AG09319 (cell line): ENCODE data around the gene DENND6B.

Source experiments
- DNase-seq: peaks from one replicate; pipeline ENCODE4 v3.0.0-alpha.2; 2010; ENCODE audit warnings: low read depth; ENCODE audit errors: extremely low read depth
- TF ChIP-seq, protein P1 (sequence below): IDR thresholded peaks from 2 replicates; pipeline ENCODE4 v1.5.1; 2011; ENCODE audit warnings: low read depth, mild to moderate bottlenecking, inconsistent platforms, low read length, moderate library complexity

DENND6B gene

DNA sequence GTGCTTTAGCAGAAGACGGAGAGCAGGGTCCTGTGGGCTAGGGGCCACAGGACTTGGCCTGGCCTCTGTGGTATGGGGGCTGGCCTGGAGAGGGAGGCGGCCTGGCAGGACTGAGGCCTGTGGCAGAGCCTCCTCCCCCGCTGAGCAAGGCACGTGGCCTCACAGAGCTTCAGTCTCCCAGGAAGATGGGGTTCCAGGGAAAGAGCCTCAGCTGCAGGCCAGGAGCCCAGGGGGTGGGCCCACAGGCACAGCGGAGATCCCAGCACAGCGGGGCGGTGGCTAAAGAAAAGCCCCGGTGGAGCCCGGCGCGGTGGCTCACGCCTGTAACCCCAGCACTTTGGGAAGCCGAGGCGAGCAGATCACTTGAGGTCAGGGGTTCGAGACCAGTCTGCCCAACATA lies 67.5 kb downstream of the DENND6B start:
- no peak for DNase-seq
- TF ChIP-seq, protein P1, sequence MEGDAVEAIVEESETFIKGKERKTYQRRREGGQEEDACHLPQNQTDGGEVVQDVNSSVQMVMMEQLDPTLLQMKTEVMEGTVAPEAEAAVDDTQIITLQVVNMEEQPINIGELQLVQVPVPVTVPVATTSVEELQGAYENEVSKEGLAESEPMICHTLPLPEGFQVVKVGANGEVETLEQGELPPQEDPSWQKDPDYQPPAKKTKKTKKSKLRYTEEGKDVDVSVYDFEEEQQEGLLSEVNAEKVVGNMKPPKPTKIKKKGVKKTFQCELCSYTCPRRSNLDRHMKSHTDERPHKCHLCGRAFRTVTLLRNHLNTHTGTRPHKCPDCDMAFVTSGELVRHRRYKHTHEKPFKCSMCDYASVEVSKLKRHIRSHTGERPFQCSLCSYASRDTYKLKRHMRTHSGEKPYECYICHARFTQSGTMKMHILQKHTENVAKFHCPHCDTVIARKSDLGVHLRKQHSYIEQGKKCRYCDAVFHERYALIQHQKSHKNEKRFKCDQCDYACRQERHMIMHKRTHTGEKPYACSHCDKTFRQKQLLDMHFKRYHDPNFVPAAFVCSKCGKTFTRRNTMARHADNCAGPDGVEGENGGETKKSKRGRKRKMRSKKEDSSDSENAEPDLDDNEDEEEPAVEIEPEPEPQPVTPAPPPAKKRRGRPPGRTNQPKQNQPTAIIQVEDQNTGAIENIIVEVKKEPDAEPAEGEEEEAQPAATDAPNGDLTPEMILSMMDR: no peak
